GM23338 (cell line): ENCODE data around the gene TCEAL6.

Experiments used
- EZH2 ChIP-seq: fragments of 200-600 bp; sonication (generic); IDR thresholded peaks from one replicate; pipeline ENCODE4 v1.8.0; 2017; ENCODE audit warnings: antibody characterized with exemption, mild to moderate bottlenecking, low read depth; ENCODE audit not compliant: unreplicated experiment
- TF ChIP-seq, protein P1 (sequence below), 2 experiments: fragments of 200-600 bp in 1 of 2; sonication (generic) in 1 of 2; conservative IDR thresholded peaks; 2 replicates each; pipeline versions ENCODE4 v1.5.1 to v1.6.1; 2016 to 2017; ENCODE audit warnings: antibody characterized with exemption in 2 of 2, low read depth in 2 of 2, mild to moderate bottlenecking in 2 of 2, moderate library complexity in 1 of 2

DNA sequence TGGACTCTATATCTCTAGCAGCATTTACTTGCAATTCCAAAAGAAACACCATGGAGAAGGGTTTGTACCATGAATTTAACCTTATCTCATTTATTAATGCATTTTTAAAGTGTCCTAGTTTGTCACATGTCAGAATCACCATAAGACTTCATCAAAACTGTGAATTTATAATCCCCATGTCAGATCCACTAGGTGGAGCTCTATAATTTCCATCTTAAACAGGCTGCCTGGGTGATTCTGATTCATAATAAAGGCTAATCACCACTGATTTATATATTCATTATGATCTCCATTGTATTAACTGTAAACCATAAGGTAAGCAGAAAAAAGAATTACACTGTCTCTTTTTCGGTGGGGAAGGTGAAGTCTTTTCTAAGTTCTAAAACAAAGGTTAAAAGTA, 12.8 kb downstream of the TCEAL6 start:
- TF ChIP-seq, protein P1, sequence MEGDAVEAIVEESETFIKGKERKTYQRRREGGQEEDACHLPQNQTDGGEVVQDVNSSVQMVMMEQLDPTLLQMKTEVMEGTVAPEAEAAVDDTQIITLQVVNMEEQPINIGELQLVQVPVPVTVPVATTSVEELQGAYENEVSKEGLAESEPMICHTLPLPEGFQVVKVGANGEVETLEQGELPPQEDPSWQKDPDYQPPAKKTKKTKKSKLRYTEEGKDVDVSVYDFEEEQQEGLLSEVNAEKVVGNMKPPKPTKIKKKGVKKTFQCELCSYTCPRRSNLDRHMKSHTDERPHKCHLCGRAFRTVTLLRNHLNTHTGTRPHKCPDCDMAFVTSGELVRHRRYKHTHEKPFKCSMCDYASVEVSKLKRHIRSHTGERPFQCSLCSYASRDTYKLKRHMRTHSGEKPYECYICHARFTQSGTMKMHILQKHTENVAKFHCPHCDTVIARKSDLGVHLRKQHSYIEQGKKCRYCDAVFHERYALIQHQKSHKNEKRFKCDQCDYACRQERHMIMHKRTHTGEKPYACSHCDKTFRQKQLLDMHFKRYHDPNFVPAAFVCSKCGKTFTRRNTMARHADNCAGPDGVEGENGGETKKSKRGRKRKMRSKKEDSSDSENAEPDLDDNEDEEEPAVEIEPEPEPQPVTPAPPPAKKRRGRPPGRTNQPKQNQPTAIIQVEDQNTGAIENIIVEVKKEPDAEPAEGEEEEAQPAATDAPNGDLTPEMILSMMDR (conservative IDR thresholded peaks at IDR 0.05; ENCODE audit: low read depth in 2 of 2), result peak; percentile 34 to 40; a peak in 3 of 4 replicates
- no peak for TF ChIP-seq EZH2
